HepG2 (cell line): ENCODE measurements around the gene KCNIP4. TPM values are rescaled to one million over a fixed set of nuclear protein-coding genes. Genes with fewer than 3 reads are reported as not detected.

Experiments
- XRCC5 ChIP-seq: fragments of 200-400 bp; formaldehyde crosslinking; optimal IDR thresholded peaks from 2 replicates; pipeline ENCODE3; 2017; ENCODE audit warnings: mild to moderate bottlenecking, low read length
- microRNA-seq: library from miRNA; unstranded; fragments of <30 nt; microRNA quantifications from one replicate; pipeline ENCODE4, GENCODE V29; 2020
- polyA plus RNA-seq, 8 experiments: library from polyadenylated mRNA; depleted of rRNA in 3 of 8; stranded (reverse) in 7 of 8; unstranded in 1 of 8; fragments of >200 nt; fragmentation: Illumina TruSeq in 4 of 8; extraction: Trizol in 4 of 8; gene quantifications; 2 replicates each; pipeline versions ENCODE4 v1.2.1 to v1.2.3, GENCODE V29; 2011 to 2016; ENCODE audit warnings: low read depth in 4 of 8, missing spikeins in 1 of 8, mixed read lengths in 1 of 8; ENCODE audit not compliant: insufficient read depth in 1 of 8
- total RNA-seq, 5 experiments: library from RNA; depleted of rRNA; stranded (reverse); fragments of >200 nt; fragmentation: Illumina TruSeq; extraction: Trizol; gene quantifications; 2 replicates each; pipeline ENCODE4 v1.2.3, GENCODE V29; 2016; ENCODE audit warnings: low read depth in 1 of 5

The KCNIP4 gene
- total and polyA plus RNA-seq, 2 of the 13 experiments (the other 11 are each of a cell fraction or from before 2014, with no cell fraction given), result 0.09 TPM; not detected in 1

DNA sequence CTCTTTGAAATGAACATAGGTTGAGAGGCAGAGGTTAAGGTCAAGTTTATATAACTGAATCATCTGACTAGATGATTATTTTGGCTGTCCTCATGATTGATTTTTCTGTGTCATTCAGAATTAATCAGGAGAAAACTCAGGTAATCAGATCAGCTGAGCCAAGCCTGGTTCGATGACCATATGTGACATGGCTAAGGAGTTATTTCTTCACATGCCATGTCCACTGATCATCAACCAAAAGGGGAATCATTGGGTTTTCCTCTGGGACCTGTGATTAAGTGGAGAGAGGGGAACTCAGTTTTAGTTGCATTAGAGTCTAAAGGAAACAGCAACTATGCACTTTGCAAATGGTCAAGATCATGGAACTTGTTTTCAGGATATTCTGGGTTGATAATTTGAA, 1268.6 kb downstream of the KCNIP4 start (continued):
- TF ChIP-seq XRCC5, result no peak

Small RNAs within 50 kb of the gene (microRNA-seq; reads per million reads assigned to microRNA genes)
- gene MIR7978, result not detected
